GM12874 (cell line): ENCODE measurements around the gene ZCWPW1.

Experiments used
- CTCF ChIP-seq: IDR thresholded peaks from 2 replicates; pipeline ENCODE4 v1.5.1; 2011; ENCODE audit warnings: low read depth, mild to moderate bottlenecking, control low read depth, low read length, moderate library complexity; ENCODE audit not compliant: insufficient read depth

Gene ZCWPW1

DNA sequence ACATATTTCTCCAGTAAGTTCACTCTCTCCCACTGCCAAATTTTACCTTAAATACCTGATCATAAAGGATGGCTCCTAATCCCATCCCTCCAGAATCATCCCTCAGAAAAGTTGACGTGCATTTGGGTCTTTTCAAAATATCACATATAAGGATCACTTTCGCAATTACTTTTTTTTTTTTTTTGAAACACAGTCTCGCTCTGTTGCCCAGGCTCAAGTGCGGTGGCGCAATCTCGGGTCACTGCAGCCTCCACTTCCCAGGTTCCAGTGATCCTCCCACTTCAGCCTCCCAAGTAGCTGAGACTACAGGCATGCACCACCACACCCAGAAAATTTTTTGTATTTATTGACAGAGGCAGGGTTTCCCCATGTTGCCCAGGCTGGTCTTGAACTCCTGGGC lies 17.4 kb downstream of the ZCWPW1 start:
- no peak for TF ChIP-seq CTCF

GRCh38 chr7:100407285-100408180 lies 21.0 kb downstream of the ZCWPW1 start:
- peak; percentile 70 for TF ChIP-seq CTCF

DNA sequence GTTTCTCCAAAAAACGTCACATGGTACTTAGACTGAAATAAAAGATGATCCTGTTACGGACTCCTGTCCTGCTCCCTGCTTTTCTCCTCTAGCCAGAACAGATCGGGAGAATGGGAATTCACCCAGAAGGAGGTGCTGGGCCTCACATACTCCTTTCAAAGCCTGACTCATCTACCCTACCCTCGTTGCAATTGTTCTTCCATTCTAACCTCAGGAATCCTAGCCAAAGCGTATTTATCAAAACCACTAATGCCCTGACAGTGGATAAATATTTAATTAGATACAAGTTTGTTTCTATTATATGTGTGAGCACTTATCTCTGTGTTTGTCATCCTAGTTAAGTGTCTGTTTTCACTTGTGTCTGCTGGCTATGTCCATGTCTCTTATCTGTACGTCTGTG lies 21.7 kb downstream of the ZCWPW1 start:
- no peak for TF ChIP-seq CTCF

- TF ChIP-seq CTCF = no peak
Measured at GRCh38 chr7:100402241-100402640, 26.3 kb downstream of the ZCWPW1 start.

DNA sequence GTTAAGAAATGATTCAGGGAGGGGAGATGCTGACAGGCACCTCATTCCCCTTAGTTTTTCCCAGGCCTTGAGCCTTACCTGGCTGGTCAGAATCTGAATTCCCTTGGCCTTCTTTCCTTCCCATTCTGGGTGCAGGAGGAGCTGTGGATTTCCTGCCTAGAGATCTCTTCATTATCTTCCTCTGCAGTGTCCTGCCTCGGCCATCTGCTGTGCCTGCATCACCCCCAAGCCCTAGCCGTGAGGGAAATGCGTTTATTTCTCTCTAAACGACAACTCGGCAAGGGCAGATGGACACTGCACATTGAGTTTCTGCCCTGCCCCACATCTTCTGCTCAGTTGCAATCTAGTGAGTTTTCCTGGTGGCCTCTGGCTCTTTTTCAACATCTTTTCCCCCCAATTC lies 26.7 kb downstream of the ZCWPW1 start:
- no peak for TF ChIP-seq CTCF

GRCh38 chr7:100400656-100401055 lies 27.8 kb downstream of the ZCWPW1 start:
- TF ChIP-seq CTCF = no peak

- no peak for TF ChIP-seq CTCF
Measured at GRCh38 chr7:100400041-100400440, 28.5 kb downstream of the ZCWPW1 start.
